Endometrial microvascular endothelial cells (primary cell): Measurements from ENCODE around the gene USP10. TPM values are rescaled to one million over a fixed set of nuclear protein-coding genes. Genes with fewer than 3 reads are reported as not detected.

ENCODE experiments used
- in situ Hi-C: cut with HindIII; loops from 2 replicates; pipeline ENCODE4 v1.10.0; 2017; ENCODE audit warnings: low sequenced_read_pairs, low pct_unique_long_range_greater_than_20kb; ENCODE audit errors: inconsistent ontology term
- total RNA-seq: library from RNA; depleted of rRNA; stranded (reverse); fragments of >200 nt; gene quantifications from one replicate; pipeline ENCODE4 v1.2.3, GENCODE V29; 2015; ENCODE audit errors: inconsistent ontology term

The USP10 gene
- total RNA-seq, 1 donor from 2014 or later = 92.3 TPM

DNA sequence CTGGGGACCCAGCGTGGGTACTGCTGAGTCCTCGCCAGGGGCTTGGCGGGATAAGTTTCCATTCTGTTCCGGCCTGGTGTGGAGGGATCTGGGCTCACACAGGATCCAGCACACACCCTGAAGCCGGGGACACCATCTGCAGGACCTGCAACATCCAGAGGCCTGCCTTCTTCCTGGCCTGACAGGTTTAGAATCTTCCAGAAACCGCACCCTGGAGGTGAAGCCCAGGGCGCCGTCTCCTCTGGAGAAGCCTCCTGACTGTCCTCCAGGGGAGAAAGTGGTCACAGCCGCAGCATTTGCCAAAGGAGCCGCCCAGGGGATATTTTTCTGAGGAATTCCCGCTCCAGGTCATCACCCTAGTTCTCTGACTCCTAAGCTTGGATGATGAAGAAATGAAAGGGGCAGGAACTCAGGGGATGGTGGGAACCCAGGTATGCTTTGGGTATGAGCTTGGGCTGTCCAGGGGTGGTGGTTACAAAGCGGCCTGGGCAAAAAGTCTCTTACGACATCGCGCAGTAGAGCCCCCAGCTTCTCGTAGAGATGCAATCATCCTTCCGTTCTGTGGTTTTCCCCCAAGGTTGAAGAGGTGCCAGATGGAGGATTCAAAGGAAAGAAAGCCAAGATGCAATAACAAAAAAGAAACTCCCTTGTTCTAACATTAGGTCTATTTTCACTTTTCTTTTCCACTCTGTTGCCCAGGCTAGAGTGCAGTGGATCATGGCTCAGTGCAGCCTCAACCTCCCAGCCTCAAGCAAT lies 110.9 kb downstream of the USP10 start:
- in situ Hi-C loops = no loop called here

- in situ Hi-C loops = no loop called here
Measured at GRCh38 chr16:84811529-84811928, 111.7 kb downstream of the USP10 start.

DNA sequence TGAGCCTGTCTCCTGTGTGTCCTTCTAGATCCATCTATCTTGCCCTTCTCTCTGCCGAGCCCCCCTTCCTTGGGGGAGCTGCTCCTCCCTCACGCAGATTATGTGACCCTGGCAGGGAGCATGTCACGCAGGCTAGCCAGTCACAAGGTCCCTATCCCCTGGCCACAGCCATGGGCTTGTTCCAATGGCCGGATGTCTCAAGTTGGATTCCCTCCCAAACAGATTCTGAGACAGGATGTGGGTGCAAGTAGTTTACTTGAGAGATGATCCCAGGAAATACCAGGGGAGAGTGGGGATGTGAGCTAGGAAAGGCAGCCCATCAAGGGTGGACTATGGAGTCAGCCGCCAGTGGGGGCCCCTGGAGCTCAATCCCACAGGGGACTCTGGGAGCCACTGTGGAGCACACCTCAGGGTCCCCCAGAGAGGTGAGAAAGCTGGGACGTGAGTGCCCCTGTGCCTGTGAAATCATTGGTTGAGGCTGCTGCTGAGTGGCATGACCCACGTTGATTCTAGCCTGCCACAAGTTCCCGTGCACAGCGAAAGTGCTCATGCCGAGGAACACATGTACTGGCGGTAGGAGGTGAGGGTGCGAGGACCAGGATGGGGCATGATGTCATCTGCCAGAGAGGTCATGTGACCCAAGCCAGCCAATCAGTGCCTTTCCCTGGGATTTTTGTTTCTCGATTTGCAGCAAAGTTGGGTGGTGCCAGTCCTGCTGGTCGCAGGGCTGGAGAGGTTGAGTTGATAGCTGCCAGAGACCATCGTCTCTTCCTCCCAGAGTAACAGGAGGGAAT lies 113.5 kb downstream of the USP10 start:
- in situ Hi-C loops = no loop called here

DNA sequence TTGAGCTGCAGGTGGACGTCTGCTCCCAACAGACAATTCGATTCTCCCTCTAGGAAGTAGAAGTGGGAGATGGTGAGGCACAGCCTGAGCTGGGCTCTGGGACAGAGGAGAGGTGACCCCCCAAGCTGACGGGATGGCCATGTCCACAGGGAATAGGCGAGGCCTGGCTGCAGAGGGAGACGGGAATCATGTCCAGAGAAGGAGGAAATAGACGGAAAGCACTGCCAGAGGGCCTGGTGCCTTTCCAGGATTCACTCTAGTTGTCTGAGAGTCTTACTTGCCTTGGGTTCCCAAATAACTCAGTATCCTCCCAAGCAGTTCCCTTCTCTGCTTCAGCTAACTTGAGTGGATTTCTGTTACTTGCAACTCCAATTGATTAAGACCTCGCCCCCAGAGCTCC lies 115.7 kb downstream of the USP10 start:
- in situ Hi-C loops = no loop called here

DNA sequence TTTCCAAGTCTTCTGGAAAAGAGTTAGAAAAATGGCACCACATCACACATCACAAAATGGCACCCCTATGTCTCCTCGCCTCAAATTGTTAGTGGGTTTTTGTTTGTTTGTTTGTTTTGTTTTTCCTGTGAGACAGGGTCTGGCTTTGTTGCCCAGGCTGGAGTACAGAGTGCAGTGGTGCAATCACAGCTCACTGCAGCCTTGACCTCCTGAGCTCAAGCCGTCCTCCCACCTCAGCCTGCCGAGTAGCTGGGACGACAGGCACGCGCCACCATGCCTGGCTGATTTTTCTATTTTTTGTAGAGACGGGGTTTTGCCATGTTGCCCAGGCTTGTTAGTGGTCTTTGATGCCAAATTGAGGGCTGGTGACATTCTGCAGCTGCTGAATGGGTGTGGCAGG lies 116.2 kb downstream of the USP10 start:
- in situ Hi-C loops = no loop called here

- in situ Hi-C loops = no loop called here
Measured at GRCh38 chr16:84816485-84816884, 116.7 kb downstream of the USP10 start.

DNA sequence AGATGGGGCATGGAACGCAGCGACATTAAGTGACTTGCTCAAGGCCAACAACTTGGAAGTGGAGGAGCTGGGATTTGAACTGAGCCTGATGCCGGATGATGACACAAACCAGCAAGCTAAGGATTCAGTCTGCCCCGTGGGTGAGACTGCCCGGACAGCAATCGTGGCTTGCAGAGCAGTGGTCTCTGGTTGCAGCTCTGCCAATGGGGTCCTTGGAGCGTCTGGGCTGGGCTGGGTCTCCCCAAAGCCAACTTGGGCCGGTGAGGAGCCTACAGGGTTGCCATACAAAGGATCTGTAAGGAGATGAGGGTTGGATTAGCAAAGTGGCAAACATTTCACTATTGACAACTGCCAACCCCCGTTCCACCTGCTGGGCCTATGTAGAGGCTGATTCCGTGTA lies 117.4 kb downstream of the USP10 start:
- in situ Hi-C loops = no loop called here

DNA sequence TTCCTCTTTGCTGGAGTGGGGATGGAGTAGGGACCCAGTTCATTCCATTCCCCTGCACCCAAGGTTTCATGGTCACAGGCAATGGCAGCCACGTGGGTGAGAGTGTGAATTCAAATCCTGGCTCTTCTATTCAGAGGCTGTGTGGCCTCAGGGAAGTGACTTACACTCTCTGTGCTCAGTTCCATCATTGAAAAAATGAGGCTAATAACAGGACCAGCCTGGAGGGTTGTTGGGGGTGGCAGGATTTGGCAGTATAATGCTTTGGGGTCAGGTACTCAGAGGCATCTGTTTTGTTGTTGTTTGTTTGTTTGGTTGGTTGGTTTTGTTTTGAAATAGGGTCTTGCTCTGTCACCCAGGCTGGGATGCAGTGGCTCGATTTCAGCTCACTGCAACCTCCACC lies 117.8 kb downstream of the USP10 start:
- in situ Hi-C loops = no loop called here

DNA sequence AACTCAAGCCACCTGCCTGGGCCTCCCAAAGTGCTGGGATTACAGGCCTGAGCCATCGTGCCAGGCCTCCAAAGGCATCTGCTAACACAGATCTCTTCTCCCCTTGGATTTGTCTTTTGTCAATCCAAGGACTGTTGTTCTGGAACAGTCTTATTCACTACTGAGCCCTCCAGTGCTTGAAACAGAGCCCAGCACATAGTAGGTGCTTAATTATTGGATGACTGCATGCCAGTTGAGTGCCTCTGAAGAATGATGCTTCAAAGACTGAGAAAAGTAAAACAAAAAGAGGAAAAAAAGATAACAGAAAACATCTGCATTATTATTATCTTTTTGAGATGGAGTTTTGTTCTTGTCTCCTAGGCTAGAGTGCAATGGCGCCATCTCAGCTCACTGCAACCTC lies 118.3 kb downstream of the USP10 start:
- in situ Hi-C loops = no loop called here

DNA sequence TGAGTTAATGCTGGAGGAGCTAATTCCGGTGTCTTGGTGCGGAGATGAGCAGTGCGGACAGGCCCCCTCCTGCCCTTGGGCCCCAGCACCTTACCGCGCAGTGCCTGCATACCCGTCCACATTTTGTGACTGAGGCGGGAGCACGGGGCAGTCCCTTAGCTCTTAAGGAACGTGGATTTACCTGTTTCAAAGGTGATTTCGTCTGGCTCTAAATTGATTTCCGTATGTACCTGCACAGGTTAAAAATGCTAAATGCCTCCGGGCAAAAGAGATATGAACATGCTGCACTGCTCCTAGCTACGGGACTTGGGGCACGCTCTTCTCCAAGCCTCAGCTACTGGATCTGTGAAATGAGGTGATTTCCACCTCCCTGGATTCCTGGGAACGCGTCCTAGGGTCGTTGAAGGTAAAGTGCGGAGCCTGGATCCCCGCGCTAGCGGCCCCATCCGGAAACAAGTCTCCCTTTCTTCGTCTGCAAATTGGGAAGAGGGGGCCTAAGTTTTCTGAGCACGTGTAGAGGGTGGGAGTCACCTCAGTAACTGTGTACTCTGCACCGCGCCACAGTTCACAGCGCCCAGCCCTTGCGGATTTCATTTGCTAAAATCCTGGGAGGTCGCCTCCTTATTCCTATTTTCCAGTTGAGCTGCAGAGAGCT lies 119.3 kb downstream of the USP10 start:
- in situ Hi-C loops = no loop called here

- in situ Hi-C loops = no loop called here
Measured at GRCh38 chr16:84819644-84820304, 120.0 kb downstream of the USP10 start, which contains the start of gene CRISPLD2. TSS of gene CRISPLD2 (plus strand) at chr16:84819985. CDS start at chr16:84838496, 18,511 bp downstream.

DNA sequence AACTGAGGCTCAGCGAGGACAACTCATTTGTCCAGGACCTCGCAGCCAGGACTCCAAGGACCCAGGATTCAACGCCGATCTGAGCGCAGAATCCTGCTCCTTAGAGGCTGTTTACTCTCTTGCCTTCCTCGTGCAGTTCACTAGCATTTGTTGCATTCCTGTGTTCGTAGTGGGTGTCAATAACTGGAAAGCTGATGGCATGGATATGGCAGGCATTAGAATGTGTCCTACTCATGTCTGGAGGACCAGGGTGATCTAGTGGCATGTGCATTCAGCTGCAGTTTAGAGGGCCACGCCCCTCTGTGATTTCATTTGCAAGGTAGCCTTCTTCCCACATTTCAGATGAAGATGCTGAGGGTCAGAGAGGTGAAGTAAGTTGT lies 120.5 kb downstream of the USP10 start:
- in situ Hi-C loops = no loop called here

DNA sequence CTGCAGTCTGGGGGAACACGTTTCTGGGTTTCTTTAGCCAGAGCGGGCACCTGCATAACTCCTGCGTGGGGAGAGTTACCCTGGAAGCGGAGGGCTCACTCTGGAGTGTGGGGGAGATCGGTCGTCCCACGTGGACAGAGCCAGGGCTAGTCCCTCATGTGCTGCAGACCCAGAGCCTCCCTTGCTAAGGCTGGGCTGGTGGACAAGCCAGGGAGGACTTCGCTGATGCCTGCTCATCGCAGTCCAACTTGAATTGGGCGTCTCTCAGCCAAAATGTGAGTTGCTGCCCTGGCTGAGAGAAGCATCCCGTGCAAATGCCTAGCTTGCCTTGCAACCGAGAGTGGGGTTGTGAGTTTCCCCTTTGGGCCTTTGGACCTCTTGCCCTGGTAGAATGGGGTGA lies 121.0 kb downstream of the USP10 start:
- in situ Hi-C loops = no loop called here

DNA sequence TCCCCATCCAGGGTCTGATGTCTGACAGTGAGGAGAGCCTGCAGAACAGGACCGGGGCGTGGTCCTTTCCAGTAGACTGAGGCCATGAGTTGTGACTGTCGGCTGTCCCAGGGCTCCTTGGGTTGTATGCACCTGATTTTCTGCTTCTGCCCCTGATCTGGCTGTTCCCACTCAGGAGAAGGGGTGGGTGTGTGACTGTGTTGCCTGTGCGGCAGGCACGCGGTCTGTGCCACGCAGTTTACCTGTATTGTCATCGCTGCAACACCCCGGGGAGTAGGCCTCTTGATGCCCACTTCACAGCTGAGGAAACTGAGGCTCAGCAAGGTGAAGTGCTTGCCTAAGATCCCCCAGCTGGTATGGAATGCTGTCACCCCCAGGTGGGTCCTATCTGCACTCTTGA lies 121.4 kb downstream of the USP10 start:
- in situ Hi-C loops = no loop called here

GRCh38 chr16:84821728-84822689 lies 122.2 kb downstream of the USP10 start:
- in situ Hi-C loops = no loop called here

- in situ Hi-C loops = no loop called here
Measured at GRCh38 chr16:84822990-84823389, 123.2 kb downstream of the USP10 start.

DNA sequence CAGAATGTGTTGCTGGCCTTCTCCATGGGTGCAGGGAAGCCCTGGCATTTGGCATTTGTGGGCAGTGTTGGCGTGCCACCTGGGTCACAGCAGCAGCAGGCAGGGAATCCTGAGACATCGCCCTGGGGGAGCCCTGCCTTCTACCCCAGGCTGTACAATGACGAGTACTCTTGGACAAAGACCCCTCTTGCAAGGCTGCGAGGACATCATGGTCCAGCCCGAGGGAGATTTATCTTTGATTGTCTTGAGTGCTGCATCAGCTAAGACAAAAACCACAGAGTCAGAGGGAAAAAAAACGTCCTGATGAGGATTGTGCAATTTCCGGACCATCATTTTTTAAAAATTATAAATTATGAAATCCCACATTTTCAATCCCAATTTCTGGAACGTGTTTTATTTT lies 123.7 kb downstream of the USP10 start:
- in situ Hi-C loops = no loop called here

- in situ Hi-C loops = no loop called here
Measured at GRCh38 chr16:84823926-84824325, 124.1 kb downstream of the USP10 start.
